K562 (cell line): Measurements from ENCODE around the gene GAPVD1. TPM values are rescaled to one million over a fixed set of nuclear protein-coding genes. Genes with fewer than 3 reads are reported as not detected.

ENCODE experiments used
- ATAC-seq: fragments of 200-7000 bp; cut with Tn5 transposase; 3 replicates; pipeline ENCODE4 v1.9.1; 2020; ENCODE audit warnings: moderate library complexity
- BruUV-seq: library from RNA; stranded (reverse); fragments of 400-500 nt; replicated peaks from 2 replicates; lab custom pipeline; 2021; lab: Mats Ljungman, UMichigan
- CTCF ChIA-PET: fragments of 300-600 bp; formaldehyde crosslinking; extraction: SDS; loops from one replicate; lab custom pipeline; 2021; ENCODE audit warnings: low intra/inter-chr PET ratio; lab: Yijun Ruan, JAX
- POLR2A ChIA-PET: fragments of 300-600, 350-650 bp; sonication (Branson Sonifier 250); formaldehyde crosslinking; extraction: SDS; loops from one replicate; lab custom pipeline; 2021; ENCODE audit warnings: antibody characterized with exemption, inconsistent platforms; lab: Yijun Ruan, JAX
- DNase-seq, 4 experiments: peaks; one replicate each; pipeline versions ENCODE4 v3.0.0 to v3.0.0-alpha.2; 2011 to 2018; ENCODE audit warnings: low spot score in 3 of 4, mixed read lengths in 3 of 4; ENCODE audit errors: extremely low read depth in 1 of 4
- FAIRE-seq: peaks from 2 replicates; lab custom pipeline; 2011; peaks lifted over from hg19 to GRCh38; lab: Jason Lieb, UNC
- H2AFZ ChIP-seq: 2 replicates; pipeline ENCODE4 v1.6.0; 2011; ENCODE audit warnings: low read depth, low read length, control low read depth, inconsistent platforms
- H3K27ac ChIP-seq: fragments of 200-600 bp; 3 replicates; pipeline ENCODE4 v1.8.0; 2011; ENCODE audit warnings: low read depth, mild to moderate bottlenecking, control low read depth, inconsistent platforms, low read length, moderate library complexity, mixed read lengths; ENCODE audit errors: extremely low read depth
- H3K27me3 ChIP-seq, 2 experiments: fragments of 300-600 bp in 1 of 2; 2 replicates in 1 of 2; 3 replicates in 1 of 2; pipeline versions ENCODE4 v1.6.0 to v1.8.0; 2011; ENCODE audit warnings: inconsistent platforms in 2 of 2, low read length in 2 of 2, mild to moderate bottlenecking in 1 of 2, mixed read lengths in 1 of 2, moderate library complexity in 1 of 2; ENCODE audit not compliant: control insufficient read depth in 2 of 2, insufficient read depth in 2 of 2
- H3K36me3 ChIP-seq: fragments of 300-600 bp; 3 replicates; pipeline ENCODE4 v1.8.0; 2011; ENCODE audit warnings: mild to moderate bottlenecking, low read length, inconsistent platforms; ENCODE audit not compliant: control insufficient read depth, insufficient read depth
- H3K4me1 ChIP-seq, 2 experiments: fragments of 200-600 bp in 1 of 2; replicated peaks in 1 of 2; 2 replicates in 1 of 2; 3 replicates in 1 of 2; pipeline versions ENCODE4 v1.5.1 to v1.8.0; 2011; ENCODE audit warnings: inconsistent platforms in 2 of 2, low read length in 2 of 2, mild to moderate bottlenecking in 1 of 2, mixed read lengths in 1 of 2, moderate library complexity in 1 of 2; ENCODE audit not compliant: control insufficient read depth in 2 of 2, insufficient read depth in 2 of 2
- H3K4me2 ChIP-seq: 2 replicates; pipeline ENCODE4 v1.6.1; 2011; ENCODE audit warnings: low read length, control low read depth, inconsistent platforms, mixed read lengths; ENCODE audit not compliant: insufficient read depth
- H3K4me3 ChIP-seq: fragments of 200-600 bp; sonication (generic), shearing (Covaris generic); 2 replicates; pipeline ENCODE4 v1.5.1; 2016; ENCODE audit warnings: control low read depth, inconsistent platforms
- H3K79me2 ChIP-seq: fragments of 200-600 bp; 3 replicates; pipeline ENCODE4 v1.8.0; 2011; ENCODE audit warnings: low read length, inconsistent platforms; ENCODE audit not compliant: control insufficient read depth, insufficient read depth
- H3K9ac ChIP-seq, 2 experiments: 2 replicates each; pipeline versions ENCODE4 v1.6.0 to v1.6.1; 2011; ENCODE audit warnings: low read depth in 2 of 2, low read length in 2 of 2, control low read depth in 1 of 2, inconsistent platforms in 1 of 2, mild to moderate bottlenecking in 1 of 2, mixed read lengths in 1 of 2; ENCODE audit not compliant: insufficient read depth in 1 of 2
- H3K9me1 ChIP-seq: one replicate; pipeline ENCODE4 v1.6.0; 2011; ENCODE audit warnings: inconsistent platforms, mild to moderate bottlenecking, low read length, moderate library complexity; ENCODE audit not compliant: control insufficient read depth, insufficient read depth
- H3K9me3 ChIP-seq: replicated peaks from 2 replicates; pipeline ENCODE4 v1.5.1; 2011; ENCODE audit warnings: low read depth, low read length, inconsistent platforms; ENCODE audit not compliant: control insufficient read depth, insufficient read depth
- H4K20me1 ChIP-seq: replicated peaks from 2 replicates; pipeline ENCODE4 v1.6.1; 2011; ENCODE audit warnings: low read length, inconsistent platforms, mixed read lengths; ENCODE audit not compliant: control insufficient read depth, insufficient read depth
- C11orf30 ChIP-seq: fragments of 450-650 bp; IDR thresholded peaks from 2 replicates; pipeline ENCODE4 v1.6.1; 2016; ENCODE audit warnings: low read depth, mild to moderate bottlenecking
- DMBX1 ChIP-seq: fragments of 250-450 bp; sonication (Bioruptor Pico); IDR thresholded peaks from 2 replicates; pipeline ENCODE4 v1.8.0; 2022; ENCODE audit warnings: inconsistent platforms, mild to moderate bottlenecking, moderate library complexity, borderline replicate concordance
- EHMT2 ChIP-seq: fragments of 450-650 bp; IDR thresholded peaks from 2 replicates; pipeline ENCODE4 v1.6.1; 2018; ENCODE audit warnings: antibody characterized with exemption
- JUND ChIP-seq, 2 experiments: IDR thresholded peaks; 2 replicates in 1 of 2; 3 replicates in 1 of 2; pipeline ENCODE4 v1.6.1; 2011; ENCODE audit warnings: borderline replicate concordance in 2 of 2, low read depth in 2 of 2, low read length in 2 of 2, improper control_type of control experiment in 1 of 2, missing biosample characterization in 1 of 2, missing genetic modification characterization in 1 of 2, missing genetic modification reagents in 1 of 2
- KLF1 ChIP-seq: fragments of 450-650 bp; IDR thresholded peaks from 2 replicates; pipeline ENCODE4 v1.6.1; 2016; ENCODE audit warnings: missing genetic modification characterization, missing compliant biosample characterization
- MAFG ChIP-seq: fragments of 450-650 bp; conservative IDR thresholded peaks from 2 replicates; pipeline ENCODE4 v1.6.1; 2016; ENCODE audit warnings: missing genetic modification characterization, missing compliant biosample characterization
- RBM39 ChIP-seq: fragments of 200-400 bp; formaldehyde crosslinking; optimal IDR thresholded peaks from 2 replicates; pipeline ENCODE3; 2018; ENCODE audit warnings: low read depth, low read length
- SMAD3 ChIP-seq: fragments of 450-650 bp; formaldehyde crosslinking; conservative IDR thresholded peaks from 2 replicates; pipeline ENCODE4 v1.4.0; 2020; ENCODE audit warnings: mild to moderate bottlenecking
- ZNF146 ChIP-seq: IDR thresholded peaks from one replicate; pipeline ENCODE4 v1.6.1; 2018; ENCODE audit warnings: missing compliant biosample characterization; ENCODE audit not compliant: unreplicated experiment
- ZNF316 ChIP-seq: fragments of 450-650 bp; IDR thresholded peaks from 2 replicates; pipeline ENCODE4 v1.6.1; 2016
- ZNF347 ChIP-seq: fragments of 450-650 bp; formaldehyde crosslinking; IDR thresholded peaks from 2 replicates; pipeline ENCODE4 v1.4.0; 2020; ENCODE audit warnings: low read depth, mild to moderate bottlenecking, moderate library complexity
- ZNF764 ChIP-seq: fragments of 250-450 bp; sonication (Bioruptor Pico); IDR thresholded peaks from 2 replicates; pipeline ENCODE4 v1.4.0; 2020; ENCODE audit warnings: low read depth, mild to moderate bottlenecking, moderate library complexity
- in situ Hi-C: fragments of 300-500 bp; cut with MboI; formaldehyde crosslinking; loops from 4 replicates; pipeline ENCODE4 v1.15.0; 2018; ENCODE audit warnings: inconsistent platforms, mixed read lengths
- intact Hi-C: fragments of 100-400 bp; cut with micrococcal nuclease; formaldehyde crosslinking; loops from 2 replicates; pipeline ENCODE4 v1.14.2; 2022
- polyA plus RNA-seq, 8 experiments: library from polyadenylated mRNA; depleted of rRNA in 4 of 8; stranded (reverse) in 5 of 8; unstranded in 3 of 8; fragments of >200 nt; fragmentation: Nextera tagmentation in 2 of 8; fragmentation: Illumina TruSeq in 1 of 8; extraction: Ambion mirVana in 2 of 8; extraction: Trizol in 1 of 8; gene quantifications; 2 replicates each; pipeline versions ENCODE4 v1.2.1 to v1.2.3, GENCODE V29; 2011 to 2014; ENCODE audit warnings: inconsistent platforms in 1 of 8, missing spikeins in 1 of 8
- total RNA-seq, 7 experiments: library from RNA; depleted of rRNA in 6 of 7; stranded (reverse); fragments of >200 nt in 6 of 7; fragmentation: Illumina TruSeq in 2 of 7; extraction: Trizol in 2 of 7; gene quantifications; 2 replicates each; pipeline versions ENCODE4 v1.2.1 to v1.2.3, GENCODE V29; 2011 to 2021; ENCODE audit warnings: low replicate concordance in 1 of 7
- TF ChIP-seq, protein P1 (sequence below): sonication (generic); formaldehyde crosslinking; IDR thresholded peaks from 2 replicates; pipeline ENCODE4 v1.8.0; 2023; ENCODE audit warnings: missing genetic modification reagents, mild to moderate bottlenecking, borderline replicate concordance
- TF ChIP-seq, protein P2 (sequence below): fragments of 250-450 bp; sonication (Bioruptor Pico); IDR thresholded peaks from 2 replicates; pipeline ENCODE4 v1.5.0; 2021; ENCODE audit warnings: mild to moderate bottlenecking, borderline replicate concordance

GAPVD1 gene
- total and polyA plus RNA-seq, 9 of the 15 experiments (the other 6 are each of a cell fraction or from before 2014, with no cell fraction given): 9.5 to 66.1 (median 45.5) TPM

DNA sequence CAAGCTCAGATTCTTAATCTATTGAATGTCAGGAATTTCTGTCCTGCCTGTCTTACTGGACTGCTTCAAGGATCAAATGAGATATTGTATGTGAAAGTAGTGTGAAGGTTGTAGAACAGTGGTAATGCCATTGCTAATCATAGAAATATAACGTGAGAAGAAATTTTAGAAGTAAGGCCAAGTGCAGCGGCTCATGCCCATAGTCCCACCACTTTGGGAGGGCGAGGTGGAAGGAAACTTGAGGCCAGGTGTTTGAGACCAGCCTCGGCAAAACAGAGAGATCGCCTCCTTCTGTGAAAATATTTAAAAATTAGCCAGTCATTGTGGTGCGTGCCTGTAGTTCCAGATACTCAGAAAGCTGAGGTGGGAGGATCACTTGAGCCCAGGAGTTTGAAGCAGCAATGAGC lies 15.4 kb upstream of the GAPVD1 start (continued):
- TF ChIP-seq, protein P1, sequence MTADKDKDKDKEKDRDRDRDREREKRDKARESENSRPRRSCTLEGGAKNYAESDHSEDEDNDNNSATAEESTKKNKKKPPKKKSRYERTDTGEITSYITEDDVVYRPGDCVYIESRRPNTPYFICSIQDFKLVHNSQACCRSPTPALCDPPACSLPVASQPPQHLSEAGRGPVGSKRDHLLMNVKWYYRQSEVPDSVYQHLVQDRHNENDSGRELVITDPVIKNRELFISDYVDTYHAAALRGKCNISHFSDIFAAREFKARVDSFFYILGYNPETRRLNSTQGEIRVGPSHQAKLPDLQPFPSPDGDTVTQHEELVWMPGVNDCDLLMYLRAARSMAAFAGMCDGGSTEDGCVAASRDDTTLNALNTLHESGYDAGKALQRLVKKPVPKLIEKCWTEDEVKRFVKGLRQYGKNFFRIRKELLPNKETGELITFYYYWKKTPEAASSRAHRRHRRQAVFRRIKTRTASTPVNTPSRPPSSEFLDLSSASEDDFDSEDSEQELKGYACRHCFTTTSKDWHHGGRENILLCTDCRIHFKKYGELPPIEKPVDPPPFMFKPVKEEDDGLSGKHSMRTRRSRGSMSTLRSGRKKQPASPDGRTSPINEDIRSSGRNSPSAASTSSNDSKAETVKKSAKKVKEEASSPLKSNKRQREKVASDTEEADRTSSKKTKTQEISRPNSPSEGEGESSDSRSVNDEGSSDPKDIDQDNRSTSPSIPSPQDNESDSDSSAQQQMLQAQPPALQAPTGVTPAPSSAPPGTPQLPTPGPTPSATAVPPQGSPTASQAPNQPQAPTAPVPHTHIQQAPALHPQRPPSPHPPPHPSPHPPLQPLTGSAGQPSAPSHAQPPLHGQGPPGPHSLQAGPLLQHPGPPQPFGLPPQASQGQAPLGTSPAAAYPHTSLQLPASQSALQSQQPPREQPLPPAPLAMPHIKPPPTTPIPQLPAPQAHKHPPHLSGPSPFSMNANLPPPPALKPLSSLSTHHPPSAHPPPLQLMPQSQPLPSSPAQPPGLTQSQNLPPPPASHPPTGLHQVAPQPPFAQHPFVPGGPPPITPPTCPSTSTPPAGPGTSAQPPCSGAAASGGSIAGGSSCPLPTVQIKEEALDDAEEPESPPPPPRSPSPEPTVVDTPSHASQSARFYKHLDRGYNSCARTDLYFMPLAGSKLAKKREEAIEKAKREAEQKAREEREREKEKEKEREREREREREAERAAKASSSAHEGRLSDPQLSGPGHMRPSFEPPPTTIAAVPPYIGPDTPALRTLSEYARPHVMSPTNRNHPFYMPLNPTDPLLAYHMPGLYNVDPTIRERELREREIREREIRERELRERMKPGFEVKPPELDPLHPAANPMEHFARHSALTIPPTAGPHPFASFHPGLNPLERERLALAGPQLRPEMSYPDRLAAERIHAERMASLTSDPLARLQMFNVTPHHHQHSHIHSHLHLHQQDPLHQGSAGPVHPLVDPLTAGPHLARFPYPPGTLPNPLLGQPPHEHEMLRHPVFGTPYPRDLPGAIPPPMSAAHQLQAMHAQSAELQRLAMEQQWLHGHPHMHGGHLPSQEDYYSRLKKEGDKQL (CRISPR knock-in tag): no peak
- TF ChIP-seq JUND (IDR thresholded peaks at IDR 0.05; ENCODE audit: borderline replicate concordance, low read depth, low read length) (peak; percentile 37; the same call in 1 of the 2 replicates), JUND (tag; IDR thresholded peaks at IDR 0.05; ENCODE audit: borderline replicate concordance, low read depth, low read length) (no peak), RBM39 (no peak)
- TF ChIP-seq, all 486 proteins: peak for 63

DNA sequence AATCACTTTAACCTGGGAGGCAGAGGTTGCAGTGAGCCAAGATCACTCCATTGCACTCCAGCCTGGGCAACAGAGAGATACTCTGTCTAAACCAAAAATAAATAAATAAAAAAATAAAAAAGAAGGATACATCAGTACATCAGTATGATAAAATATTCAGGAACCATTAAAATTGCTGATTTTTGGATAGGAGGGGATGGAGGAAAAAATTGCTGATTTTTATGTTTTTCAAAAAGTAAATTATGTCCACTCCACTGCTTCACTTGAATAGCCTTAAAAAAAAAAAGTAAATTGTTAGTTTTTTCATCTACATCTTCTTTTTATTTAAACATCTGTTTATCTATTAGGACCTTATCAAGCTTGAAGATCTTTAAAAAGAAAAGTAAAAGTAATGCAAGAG lies 7.4 kb upstream of the GAPVD1 start:
- peaks cover 0 to 3% of the 10 kb centered on the region in 2 experiments; a peak in 3 of 5 replicates for H3K4me1 ChIP-seq
- H3K9me3 ChIP-seq: no peaks in the 10 kb centered on the region
- H3K4me2 ChIP-seq: no peak overlapping the region
- H2AFZ ChIP-seq: no peak overlapping the region
- no peak overlapping the region for H3K4me3 ChIP-seq
- intact Hi-C loops: no loop called here
- H3K79me2 ChIP-seq: no peaks in the 10 kb centered on the region
- H3K9me1 ChIP-seq: no peaks in the 10 kb centered on the region
- no TSS peak for BruUV-seq
- in situ Hi-C loops: loop anchor here (25.0 kb wide), 1 partner anchor 1233 kb away; no protein-coding TSS in a partner anchor
- no peaks in the 10 kb centered on the region for H3K36me3 ChIP-seq
- no peaks in the 10 kb centered on the region for H4K20me1 ChIP-seq
- no peak for TF ChIP-seq KLF1 (tag)
- TF ChIP-seq C11orf30: peak; percentile 38; the same call in 1 of the 2 replicates
- TF ChIP-seq SMAD3 (CRISPR knock-in tag): no peak
- 0 out of 2 replicates have a peak, but pooled peaks have one; percentile 5 for TF ChIP-seq MAFG
- TF ChIP-seq EHMT2: no peak
- TF ChIP-seq ZNF146: no peak
- TF ChIP-seq ZNF764: no peak
- no peak for TF ChIP-seq DMBX1
- TF ChIP-seq ZNF347 (CRISPR knock-in tag): no peak
- TF ChIP-seq, protein P2, sequence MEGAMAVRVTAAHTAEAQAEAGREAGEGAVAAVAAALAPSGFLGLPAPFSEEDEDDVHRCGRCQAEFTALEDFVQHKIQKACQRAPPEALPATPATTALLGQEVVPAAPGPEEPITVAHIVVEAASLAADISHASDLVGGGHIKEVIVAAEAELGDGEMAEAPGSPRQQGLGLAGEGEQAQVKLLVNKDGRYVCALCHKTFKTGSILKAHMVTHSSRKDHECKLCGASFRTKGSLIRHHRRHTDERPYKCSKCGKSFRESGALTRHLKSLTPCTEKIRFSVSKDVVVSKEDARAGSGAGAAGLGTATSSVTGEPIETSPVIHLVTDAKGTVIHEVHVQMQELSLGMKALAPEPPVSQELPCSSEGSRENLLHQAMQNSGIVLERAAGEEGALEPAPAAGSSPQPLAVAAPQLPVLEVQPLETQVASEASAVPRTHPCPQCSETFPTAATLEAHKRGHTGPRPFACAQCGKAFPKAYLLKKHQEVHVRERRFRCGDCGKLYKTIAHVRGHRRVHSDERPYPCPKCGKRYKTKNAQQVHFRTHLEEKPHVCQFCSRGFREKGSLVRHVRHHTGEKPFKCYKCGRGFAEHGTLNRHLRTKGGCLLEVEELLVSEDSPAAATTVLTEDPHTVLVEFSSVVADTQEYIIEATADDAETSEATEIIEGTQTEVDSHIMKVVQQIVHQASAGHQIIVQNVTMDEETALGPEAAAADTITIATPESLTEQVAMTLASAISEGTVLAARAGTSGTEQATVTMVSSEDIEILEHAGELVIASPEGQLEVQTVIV (CRISPR knock-in tag): no peak
- peak; percentile 62 for TF ChIP-seq ZNF316
- H3K27me3 ChIP-seq: no peaks in the 10 kb centered on the region
- POLR2A ChIA-PET: interaction anchor here (0.9 to 2.9 kb wide), 2 partner anchors 13 to 37 kb away, joined by 3 to 40 read pairs; partner anchors contain the start of gene HSPA5
- no peak overlapping the region for H3K27ac ChIP-seq
- CTCF ChIA-PET: no interaction called here
- DNase-seq (no peak), ATAC-seq (no peak), FAIRE-seq (no peak)
- H3K9ac ChIP-seq: no peak overlapping the region
